GM19193 (cell line): ENCODE results near the gene CEP164.

ENCODE experiments used
- POLR2A ChIP-seq: IDR thresholded peaks from 4 replicates; pipeline ENCODE4 v1.6.1; 2011; ENCODE audit not compliant: insufficient read depth, insufficient read length; ENCODE audit errors: extremely low read depth

CEP164 gene

DNA sequence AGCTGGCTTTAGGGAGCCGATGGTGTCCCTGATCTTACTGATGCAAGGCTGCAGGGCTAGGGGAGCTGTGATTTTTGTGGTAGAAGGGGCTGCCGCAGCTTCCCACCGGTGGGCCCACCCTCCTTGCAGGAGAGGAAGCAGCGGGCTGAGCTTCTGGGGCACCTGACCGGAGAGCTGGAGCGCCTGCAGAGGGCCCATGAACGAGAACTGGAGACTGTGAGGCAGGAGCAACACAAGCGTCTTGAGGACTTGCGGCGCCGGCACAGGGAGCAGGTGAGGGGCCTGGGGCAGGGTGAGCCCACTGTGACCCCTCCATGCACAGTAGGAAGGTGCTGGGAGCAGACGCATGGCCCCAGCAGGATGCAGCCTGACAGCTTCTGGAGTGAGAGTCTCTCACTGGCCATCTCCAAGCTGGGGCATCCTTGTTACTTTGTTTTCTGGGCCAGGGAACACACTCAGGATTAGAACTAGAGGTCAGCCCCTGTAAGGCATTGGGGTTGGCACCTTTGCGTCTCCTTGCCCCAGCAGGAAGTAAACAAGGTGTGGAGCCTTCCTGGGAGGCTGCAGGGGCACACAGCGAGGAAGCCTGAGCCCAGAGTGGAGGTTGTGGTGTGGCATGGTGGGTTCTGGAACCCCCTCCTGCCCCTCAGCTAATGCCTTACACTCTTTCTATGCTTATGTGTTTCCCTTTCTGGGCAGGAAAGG, 66.7 kb downstream of the CEP164 start:
- TF ChIP-seq POLR2A: no peak

DNA sequence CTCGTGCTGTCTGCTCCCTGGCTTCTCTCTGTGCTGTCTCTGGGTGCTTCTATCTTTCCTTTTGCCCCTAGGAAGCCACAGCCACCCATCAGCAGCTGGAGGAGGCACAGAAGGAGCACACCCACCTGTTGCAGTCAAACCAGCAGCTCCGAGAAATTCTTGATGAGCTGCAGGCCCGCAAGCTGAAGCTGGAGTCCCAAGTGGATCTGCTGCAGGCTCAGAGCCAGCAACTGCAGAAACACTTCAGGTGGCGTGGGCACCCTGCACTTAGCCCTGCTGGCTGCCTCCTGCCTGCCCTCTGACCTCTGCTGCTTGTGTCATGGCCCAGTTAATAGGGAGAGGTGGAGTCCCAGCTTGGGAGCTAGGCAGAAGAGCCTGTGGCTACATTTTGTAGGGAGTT, 67.8 kb downstream of the CEP164 start:
- TF ChIP-seq POLR2A: no peak

DNA sequence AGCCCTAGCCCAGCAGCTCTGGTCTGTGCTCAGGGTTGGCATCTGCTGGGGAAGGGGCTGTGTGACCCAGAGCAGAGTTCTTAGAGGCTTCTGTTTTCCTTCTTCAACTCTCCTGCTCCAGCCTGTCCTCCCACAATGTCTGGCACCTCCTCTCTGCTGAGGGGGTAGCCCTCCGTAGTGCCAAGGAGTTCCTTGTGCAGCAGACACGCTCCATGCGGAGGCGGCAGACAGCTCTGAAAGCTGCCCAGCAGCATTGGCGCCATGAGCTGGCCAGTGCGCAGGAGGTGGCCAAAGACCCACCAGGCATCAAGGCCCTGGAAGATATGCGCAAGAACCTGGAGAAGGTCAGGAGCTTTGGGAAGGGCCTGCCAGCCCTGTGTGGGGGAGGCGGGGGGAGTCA, 69.3 kb downstream of the CEP164 start:
- no peak for TF ChIP-seq POLR2A

DNA sequence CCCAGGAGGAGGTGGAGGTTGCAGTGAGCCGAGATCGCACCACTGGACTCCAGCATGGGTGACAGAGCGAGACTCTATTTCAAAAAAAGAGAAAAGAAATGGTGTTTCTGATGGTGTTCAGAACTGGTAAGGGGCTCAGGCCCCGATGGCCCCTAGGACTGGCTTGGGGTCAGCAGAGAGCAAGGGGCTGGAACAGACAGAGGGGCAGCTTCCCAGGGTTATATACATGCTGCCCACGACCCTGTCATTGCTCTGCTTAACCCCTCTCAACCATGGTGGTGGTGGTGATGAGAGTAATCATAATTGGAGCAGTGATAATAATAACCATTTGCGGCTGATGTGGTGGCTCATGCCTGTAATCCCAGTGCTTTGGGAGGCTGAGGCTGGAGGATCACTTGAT, 79.4 kb downstream of the CEP164 start:
- no peak for TF ChIP-seq POLR2A

DNA sequence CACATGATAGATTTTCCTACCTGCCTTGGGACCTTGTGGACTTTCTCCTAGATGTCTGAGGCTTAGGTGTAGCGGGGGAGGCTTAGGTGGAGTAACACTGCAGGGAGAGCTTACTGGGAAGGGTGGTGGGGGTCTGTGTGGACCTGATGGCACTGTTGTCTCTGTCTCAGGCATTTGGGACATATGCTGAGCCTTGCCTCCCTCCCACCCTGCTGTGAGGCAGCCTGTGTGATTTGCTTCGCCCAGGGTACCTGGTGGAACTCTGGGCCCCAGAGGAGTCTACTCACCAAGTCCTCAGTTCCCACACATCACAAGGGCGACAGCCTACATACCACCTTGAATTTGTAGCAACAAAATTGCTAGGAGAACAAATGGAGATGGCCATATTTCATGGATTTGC, 80.7 kb downstream of the CEP164 start:
- TF ChIP-seq POLR2A: no peak

DNA sequence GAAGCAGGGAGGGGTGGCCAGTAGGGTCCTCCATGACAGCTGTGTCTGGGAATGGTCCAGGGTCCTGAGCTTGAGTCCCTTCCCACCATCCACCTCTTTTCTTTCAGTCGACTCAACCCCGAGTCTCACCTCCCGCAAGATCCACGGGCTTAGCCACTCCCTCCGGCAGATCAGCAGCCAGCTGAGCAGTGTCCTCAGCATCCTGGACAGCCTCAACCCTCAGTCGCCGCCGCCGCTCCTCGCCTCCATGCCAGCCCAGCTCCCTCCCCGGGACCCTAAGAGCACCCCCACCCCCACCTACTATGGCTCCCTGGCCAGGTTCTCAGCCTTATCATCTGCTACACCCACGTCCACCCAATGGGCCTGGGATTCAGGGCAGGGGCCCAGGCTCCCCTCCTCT, 81.9 kb downstream of the CEP164 start:
- TF ChIP-seq POLR2A: no peak

DNA sequence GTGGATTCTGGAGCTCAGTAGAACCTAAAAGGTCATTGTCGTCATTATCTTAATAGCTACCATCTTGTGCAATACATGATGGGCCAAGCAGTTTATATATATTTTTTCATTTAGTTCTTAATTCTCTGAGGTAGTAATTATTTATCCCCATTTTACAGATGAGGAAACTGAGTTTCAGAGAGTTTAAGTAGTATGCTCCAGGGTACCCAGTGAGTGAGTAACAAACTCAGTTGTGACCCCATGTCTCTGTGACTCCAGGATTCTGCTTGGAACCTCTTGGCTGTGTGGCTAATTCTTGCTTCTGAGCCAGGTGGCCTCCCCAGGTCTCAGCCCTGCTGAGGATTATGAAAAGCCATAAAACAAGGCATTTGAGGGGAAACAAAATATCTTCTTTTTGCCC, 82.6 kb downstream of the CEP164 start:
- TF ChIP-seq POLR2A: no peak

DNA sequence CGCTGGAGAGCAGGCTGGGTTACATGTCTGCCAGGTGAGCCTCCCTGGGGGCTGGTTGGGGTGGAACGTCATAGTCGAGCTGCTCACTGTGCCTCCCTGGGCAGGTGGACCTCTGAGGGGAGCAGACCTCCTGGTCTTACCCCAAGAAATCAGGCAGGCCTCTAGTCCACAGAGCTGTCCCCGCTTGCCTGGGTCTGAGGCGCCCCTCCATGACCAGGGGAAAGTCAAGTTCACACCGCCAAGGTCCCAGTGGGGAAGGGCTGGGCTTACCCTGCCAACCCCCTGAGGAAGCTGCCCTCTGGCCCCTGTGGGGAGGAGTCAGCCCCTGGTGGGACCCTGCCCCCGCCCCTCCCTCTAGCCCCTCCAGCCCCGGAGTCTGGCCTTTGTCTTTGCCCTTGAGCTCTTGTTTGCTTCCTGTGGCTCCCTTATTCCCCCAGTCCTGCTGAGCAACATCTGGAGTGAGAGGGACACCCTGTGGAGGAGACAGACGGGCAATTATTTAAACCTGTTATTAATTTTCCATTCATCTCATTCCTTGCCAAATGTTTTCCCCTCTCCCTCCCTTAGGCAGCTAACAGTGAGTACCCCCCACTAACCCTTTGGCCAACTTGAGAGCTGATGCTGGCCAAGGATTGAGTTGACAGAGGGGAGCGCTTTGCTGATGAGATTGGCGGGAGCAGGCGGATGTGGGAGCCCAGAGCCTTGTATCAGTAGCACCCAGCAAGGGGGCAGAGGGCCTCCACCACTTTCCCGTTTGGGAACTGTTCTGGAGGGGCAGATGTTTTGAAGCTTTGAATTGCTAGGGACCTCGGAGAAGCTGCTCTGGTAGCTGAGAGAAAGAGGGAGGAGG, 83.4 kb downstream of the CEP164 start:
- TF ChIP-seq POLR2A: no peak

DNA sequence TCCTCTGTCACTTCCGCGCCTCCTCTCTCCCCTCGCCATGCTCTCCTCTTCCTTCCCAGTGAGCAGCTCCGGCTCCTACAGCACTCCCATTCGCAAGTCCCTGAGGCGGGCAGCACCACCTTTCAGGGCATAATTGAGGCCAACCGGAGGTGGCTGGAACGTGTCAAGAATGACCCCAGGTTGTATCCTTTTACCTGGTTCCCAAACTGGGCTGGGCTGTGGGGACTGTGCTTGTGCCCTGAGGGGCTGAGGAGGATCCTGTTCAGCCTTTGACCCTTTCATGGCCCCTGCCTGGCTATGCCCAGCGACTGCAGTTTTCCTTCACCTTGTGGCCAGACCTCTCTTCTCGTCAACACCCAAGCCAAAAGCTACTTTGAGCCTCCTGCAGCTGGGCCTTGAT, 84.1 kb downstream of the CEP164 start:
- no peak for TF ChIP-seq POLR2A

DNA sequence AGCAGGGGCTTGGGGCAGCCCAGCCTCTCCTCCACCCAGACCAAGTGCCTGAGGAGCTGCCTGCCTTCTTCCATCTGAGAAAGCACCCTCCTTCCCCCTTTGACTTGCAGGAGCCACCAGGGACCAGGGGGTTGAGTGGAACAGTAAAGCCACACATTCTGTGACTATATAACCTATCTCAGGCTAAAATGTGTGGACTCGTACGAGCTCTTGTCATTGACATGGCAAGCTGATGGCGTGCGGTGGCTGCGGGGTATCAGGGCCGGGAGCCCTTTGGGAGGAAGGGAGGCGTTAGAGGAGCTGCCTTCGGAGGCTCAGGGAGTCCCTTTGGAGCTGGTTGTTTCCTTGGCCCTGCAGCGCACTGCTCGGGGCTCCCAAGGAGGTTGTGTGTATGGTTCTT, 84.5 kb downstream of the CEP164 start:
- no peak for TF ChIP-seq POLR2A

DNA sequence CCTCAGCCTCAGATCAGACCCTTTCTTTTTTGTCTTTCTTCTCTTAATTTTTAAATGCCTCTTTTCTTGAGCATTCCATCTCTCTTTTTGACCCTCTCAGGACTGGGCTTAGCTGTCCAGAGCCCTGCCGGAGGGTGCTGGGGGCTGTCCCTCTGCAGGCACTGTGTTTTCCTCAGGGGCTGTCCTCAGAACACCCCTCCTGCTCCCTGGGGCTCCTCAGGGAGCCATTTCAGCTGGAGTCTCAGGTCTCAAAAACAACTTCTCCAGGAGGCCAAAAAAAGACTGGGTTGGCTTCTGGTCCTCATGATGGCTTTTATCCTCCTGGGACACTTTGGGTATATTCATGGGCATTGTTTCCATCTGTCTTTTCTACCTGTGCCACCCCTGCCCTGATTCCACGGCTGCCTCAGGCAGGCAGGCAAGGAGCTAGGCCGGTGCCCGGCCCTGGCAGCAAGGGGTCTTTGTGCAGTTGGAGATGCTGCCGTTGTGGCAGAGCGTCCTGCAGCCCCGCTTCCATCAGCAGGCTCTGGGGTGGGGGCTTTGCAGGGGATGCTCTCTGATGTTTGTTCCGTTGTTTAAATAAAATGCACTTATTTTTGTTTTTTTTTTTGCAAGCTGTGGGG, 85.1 kb downstream of the CEP164 start:
- TF ChIP-seq POLR2A: no peak

DNA sequence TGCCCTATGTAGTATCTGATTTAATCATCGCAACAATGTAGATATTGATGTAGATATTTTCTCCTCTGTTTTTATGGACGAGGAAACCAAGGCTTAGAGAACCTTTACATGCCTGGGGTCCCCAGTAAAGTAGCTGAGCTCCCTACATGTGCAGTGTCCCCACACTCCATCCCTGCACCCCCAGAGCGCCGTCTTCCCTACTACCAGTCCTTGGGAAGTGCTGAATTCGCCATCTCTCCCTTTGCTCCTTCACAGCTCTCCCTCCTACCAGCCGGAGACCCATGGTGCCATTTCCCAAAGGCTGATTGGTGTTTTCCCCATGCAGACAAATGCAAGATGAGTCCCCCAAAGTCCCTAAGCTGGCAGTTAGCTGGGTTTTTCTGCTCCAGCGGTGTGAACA, 86.0 kb downstream of the CEP164 start:
- TF ChIP-seq POLR2A: no peak

DNA sequence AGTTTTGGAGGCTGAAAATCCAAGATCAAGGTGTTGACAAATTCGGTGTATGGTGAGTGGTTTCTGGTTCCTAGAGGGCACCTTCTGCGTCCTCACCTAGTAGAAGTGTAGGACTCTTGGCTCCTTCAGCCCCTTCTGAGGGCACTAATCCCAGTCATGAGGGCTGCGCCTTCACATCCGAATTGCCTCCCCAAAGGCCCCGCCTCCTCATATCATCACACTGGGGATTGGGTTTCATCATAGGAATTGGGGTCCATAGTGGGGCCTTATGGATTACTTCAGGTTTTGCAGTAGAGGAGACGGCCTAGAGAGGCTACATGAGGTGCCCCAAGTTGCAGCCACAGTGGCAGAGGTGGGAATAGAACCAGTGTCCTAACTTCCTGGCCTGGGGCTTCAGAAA, 87.1 kb downstream of the CEP164 start:
- TF ChIP-seq POLR2A: no peak

DNA sequence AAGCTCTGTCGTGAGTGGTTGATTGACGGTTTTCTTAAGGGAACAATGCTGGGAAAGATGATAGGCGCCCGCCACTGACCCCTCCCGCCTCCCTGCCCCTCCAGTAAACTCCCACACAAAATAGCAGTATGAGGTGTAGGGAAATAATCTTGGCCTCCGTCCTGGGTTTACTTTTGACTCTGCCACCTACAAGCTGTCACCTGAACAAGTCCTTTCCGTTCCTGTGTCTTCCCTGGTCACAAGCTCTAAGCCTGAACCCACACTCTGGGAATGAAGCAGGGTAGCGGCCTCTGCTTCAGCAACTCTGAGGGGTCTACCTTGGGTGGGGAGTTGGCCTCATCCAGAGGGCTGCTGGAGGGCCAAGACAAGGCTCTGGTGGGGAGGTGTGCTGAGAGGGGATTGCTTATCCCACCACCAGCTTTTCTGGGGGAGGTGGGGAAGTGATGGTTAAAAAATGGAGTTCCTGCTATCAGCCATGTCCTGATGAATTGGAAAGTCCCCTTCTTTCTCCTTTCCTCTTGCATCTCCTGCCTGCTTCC, 87.8 kb downstream of the CEP164 start:
- no peak for TF ChIP-seq POLR2A

DNA sequence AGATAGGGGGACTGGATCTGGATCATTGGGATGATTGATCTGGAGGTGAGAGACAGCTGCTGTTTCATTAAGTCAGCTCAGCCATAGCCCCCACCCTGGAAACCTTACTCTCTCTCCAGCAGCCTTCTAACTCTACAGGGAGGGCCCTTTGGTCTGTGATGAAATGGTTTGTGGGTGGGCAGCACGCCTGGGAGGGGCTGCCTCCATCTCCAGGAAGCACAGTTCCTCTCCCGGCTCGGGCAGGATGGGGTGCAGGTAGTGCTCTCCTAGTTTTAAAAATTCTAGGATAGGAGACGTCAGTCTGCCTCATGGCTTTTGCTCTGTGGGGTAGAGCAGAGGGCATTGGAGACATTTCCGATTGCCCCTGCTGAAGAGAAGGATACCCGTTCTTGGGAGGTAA, 89.7 kb downstream of the CEP164 start:
- TF ChIP-seq POLR2A: no peak
